Liver (tissue), 3 donors: ENCODE results near the gene CKM.

Experiments used
- FOXA1 ChIP-seq: IDR thresholded peaks from 2 replicates; pipeline ENCODE4 v1.6.1; 2016; ENCODE audit warnings: antibody characterized with exemption
- HNF4A ChIP-seq, 2 donors: conservative IDR thresholded peaks; 2 replicates each; pipeline ENCODE4 v1.6.1; 2016; ENCODE audit warnings: antibody characterized with exemption in 2 of 2, mild to moderate bottlenecking in 2 of 2
- RAD21 ChIP-seq, 2 donors: IDR thresholded peaks; 2 replicates each; pipeline ENCODE4 v1.6.1; 2016; ENCODE audit warnings: antibody characterized with exemption in 2 of 2, mild to moderate bottlenecking in 2 of 2
- YY1 ChIP-seq: IDR thresholded peaks from 2 replicates; pipeline ENCODE4 v1.6.1; 2016; ENCODE audit warnings: antibody characterized with exemption, mild to moderate bottlenecking
- TF ChIP-seq, protein P1 (sequence below): fragments of 150-350 bp; IDR thresholded peaks from 2 replicates; pipeline ENCODE4 v1.5.1; 2017; ENCODE audit warnings: improper control_type of control experiment, low read depth, low read length; ENCODE audit not compliant: missing input control
- TF ChIP-seq, protein P2 (sequence below): IDR thresholded peaks from 2 replicates; pipeline ENCODE4 v1.6.1; 2016; ENCODE audit warnings: antibody characterized with exemption, mild to moderate bottlenecking
- donor health status: healthy.
- donor health status: healthy.

DNA sequence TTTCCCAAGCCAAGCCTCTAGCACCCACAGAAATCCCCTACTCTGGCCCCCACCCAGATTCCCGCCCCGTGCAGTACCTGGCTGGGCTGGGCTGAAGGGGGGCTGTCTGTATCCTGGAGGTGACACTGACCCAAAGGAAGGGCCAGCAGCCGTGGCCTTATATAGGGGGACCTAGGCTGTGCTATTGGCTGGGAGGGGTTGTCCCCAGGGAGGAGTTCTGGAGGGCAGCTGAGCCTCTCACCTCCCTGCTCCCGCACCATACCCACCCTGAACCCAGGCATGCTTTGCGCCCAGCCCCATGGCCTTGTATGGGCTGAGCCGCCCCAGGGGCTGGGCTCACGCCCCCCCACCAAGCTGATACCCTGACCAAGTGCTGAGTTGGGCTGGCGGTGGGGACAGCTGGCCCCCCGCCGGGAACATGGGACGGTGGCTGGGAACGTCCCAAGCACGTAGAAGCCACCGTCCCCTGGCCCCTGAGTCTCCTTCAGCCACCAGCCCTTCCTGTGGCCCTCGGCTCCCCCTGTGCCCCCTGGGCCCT, at the start of gene CKM:
- TF ChIP-seq, protein P1, sequence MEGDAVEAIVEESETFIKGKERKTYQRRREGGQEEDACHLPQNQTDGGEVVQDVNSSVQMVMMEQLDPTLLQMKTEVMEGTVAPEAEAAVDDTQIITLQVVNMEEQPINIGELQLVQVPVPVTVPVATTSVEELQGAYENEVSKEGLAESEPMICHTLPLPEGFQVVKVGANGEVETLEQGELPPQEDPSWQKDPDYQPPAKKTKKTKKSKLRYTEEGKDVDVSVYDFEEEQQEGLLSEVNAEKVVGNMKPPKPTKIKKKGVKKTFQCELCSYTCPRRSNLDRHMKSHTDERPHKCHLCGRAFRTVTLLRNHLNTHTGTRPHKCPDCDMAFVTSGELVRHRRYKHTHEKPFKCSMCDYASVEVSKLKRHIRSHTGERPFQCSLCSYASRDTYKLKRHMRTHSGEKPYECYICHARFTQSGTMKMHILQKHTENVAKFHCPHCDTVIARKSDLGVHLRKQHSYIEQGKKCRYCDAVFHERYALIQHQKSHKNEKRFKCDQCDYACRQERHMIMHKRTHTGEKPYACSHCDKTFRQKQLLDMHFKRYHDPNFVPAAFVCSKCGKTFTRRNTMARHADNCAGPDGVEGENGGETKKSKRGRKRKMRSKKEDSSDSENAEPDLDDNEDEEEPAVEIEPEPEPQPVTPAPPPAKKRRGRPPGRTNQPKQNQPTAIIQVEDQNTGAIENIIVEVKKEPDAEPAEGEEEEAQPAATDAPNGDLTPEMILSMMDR: no peak
- no peak for TF ChIP-seq HNF4A (conservative IDR thresholded peaks at IDR 0.05)
- TF ChIP-seq, protein P2, sequence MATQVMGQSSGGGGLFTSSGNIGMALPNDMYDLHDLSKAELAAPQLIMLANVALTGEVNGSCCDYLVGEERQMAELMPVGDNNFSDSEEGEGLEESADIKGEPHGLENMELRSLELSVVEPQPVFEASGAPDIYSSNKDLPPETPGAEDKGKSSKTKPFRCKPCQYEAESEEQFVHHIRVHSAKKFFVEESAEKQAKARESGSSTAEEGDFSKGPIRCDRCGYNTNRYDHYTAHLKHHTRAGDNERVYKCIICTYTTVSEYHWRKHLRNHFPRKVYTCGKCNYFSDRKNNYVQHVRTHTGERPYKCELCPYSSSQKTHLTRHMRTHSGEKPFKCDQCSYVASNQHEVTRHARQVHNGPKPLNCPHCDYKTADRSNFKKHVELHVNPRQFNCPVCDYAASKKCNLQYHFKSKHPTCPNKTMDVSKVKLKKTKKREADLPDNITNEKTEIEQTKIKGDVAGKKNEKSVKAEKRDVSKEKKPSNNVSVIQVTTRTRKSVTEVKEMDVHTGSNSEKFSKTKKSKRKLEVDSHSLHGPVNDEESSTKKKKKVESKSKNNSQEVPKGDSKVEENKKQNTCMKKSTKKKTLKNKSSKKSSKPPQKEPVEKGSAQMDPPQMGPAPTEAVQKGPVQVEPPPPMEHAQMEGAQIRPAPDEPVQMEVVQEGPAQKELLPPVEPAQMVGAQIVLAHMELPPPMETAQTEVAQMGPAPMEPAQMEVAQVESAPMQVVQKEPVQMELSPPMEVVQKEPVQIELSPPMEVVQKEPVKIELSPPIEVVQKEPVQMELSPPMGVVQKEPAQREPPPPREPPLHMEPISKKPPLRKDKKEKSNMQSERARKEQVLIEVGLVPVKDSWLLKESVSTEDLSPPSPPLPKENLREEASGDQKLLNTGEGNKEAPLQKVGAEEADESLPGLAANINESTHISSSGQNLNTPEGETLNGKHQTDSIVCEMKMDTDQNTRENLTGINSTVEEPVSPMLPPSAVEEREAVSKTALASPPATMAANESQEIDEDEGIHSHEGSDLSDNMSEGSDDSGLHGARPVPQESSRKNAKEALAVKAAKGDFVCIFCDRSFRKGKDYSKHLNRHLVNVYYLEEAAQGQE: no peak
- TF ChIP-seq YY1: no peak
- TF ChIP-seq RAD21 (IDR thresholded peaks at IDR 0.05): no peak
- no peak for TF ChIP-seq FOXA1
